ENCODE data around the gene RXFP1.
A peak's percentile ranks its signal among the peaks of the same experiment; 100 is the strongest.

Gene RXFP1

GRCh38 chr4:158521484-158522088 is at the start of gene RXFP1:
Gene RXFP1 (plus strand): TSS chr4:158521882. CDS start chr4:158521977, 95 bp downstream.
- no peak for DNase-seq (ENCODE audit: low spot score)

DNA sequence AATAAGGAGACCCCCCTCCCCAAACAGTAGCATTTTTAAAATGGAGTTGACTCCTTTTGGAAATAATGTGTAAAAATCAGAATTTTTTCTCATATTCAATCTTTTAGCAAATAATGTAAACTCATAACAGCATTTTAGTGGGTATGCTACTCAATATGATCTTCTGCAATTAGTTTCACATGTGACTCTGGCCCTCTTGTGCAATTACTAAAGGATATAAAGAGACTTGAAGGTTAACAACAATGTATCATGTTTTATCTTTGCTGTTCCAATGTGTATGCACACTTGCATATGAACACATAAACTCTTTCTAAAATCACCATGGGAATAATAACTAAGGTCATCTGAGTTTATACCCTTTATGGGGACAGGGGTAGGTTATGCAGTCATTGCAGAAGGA is 39.9 kb upstream of the RXFP1 start:
- DNase-seq (ENCODE audit: low spot score), result no peak

DNA sequence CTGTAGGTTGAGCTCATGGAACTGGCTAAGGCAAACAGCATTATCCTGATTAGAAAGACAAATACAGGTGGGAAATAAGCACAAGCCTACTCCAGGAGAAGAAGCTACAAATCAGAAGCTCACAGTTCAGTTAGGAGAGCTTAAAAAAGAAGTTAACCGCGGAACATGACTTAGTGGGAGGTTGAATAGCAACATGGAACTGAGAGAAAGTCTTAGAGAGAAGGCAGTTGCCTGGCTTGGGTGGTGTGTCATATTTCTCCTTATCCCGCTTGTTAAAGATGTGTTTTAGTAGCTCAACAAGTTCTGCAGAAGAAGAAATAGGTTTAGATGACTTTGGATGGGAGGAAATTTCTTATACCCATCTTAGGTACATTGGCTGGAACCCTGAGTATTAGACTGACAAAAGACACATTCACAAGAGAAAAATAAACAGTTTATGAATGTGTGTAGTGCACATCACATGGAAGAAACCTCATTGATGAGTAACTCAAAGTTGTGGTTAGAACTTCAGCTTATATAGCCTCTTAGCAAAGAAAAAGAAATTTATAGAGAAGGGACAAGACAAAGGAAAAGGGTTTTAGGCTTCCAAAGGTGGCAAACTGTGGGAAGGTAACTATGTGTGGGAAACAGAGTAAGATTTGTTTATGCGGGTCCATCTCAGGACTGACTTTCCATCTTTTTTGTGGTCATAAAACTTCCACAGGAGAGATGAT is 37.4 kb upstream of the RXFP1 start:
- no peak for DNase-seq (ENCODE audit: low spot score)

DNA sequence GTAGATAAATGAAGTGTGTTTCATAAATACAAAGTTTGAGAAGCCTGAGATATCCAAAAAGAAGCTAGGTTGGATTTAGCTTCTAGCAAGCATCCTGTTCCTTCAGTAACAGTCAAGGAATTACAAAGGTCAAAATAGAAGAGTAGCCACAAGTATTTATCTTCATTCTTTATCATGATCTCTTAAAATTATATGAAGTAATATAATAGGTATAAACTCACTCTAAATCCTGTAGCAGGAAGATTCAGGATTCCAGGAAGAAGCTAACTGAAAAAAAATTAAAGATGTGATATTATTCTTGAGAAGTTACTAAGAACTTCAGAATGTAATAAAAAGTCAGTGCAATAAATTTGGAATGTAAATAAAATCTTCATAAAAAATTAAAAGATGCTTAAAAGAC is 31.1 kb upstream of the RXFP1 start:
- DNase-seq (ENCODE audit: low spot score), result no peak

DNA sequence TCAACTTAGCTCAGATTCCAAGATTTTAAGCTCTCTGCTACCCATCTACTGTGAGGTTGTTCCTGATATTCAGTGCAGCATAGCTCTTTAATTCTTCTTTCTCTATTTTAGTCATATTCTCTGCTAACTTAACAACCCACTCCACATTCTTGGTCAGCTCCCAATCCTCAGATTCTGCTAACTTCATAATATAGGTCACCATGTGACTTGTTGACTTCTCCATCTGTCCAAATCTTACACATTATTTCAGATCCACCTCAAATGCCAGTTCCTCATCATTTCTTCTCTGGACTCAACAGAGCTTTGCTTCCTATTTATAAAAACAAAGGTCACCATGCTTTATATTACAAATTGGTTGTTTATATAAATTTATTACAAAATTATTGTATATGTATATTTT is 29.3 kb upstream of the RXFP1 start:
- no peak for DNase-seq (ENCODE audit: low spot score)

DNA sequence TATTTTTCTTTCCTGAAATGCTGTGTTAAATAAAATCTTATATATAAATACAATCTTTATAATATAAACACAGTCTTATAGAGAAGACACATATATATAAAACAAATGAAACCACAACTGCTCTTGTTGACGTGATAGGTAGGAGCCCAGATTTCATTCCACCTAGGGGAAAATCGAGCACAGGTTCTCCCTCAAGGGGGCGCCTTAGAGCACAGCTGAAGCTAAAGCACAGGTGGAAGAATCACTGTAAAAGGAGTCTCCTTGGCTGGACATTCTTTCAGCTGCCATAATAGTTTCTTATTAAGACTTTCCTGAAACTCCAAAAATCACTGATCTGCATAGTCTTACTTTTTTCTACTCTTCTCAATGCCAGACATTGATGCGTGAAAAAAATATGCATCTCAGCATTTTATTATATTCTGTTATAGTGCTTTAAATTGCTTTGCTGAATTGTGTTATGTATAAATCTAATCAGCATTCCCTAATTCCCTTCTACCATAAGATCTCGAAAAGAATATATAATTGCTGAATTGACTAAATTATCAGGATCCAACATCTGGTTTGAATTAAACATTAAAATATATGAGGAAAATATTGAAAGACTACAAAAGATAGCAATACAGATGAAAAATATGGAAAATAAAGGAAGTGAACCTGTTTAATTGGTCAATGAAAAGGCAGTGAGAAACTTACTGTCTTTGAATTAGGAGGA is 25.5 kb upstream of the RXFP1 start:
- peak; percentile 11 for DNase-seq (ENCODE audit: low spot score)

- DNase-seq (ENCODE audit: low spot score), result no peak
These were observed 21.6 kb upstream of the RXFP1 start for GRCh38 chr4:158500054-158500453.

- no peak for DNase-seq (ENCODE audit: low spot score)
These were observed 8.4 kb upstream of the RXFP1 start for GRCh38 chr4:158513256-158513655.

DNA sequence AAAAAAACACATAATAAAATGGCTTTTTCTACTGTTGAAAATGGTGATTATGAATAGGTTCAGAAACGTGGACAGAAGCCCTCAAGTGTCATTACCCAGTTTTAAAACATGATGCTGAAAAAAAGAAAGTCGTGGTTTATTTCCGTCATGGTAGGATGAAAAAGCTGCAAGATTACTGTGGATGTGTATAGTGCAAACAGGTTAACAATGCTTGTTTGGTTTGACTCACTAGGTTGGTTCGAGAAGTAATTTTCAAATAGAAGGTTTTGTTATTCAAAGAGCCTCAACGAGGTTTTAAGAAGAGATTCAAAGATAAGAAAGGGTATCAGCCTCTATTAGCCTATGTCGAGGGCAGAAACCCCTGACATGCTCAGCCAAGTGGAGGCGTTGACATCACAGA is 2.5 kb upstream of the RXFP1 start:
- DNase-seq (ENCODE audit: low spot score), result no peak

DNA sequence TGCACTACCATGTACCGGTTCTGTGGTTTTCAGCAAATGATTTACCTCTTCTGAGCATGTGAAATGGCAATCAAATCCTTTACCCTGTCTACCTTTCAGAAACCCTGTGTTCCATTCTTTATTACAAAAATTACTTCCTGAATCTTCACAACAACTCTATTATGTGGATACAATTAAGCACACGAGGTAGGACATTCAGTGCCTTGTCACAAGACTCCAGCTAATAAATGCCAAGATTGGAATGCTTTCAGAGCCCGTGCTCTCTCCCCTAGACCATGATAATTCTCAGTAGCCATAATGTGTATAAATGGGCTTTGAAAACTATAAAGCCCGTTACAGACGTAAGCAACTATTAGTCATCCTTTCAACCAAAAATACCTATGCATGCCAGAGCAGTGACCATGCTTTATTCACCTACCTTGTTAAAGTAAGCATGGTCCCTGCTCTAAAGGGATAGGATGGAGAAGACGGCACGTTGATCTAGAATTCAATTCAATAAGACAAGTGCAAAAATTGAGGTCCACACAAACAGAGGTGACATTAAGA is 2.4 kb downstream of the RXFP1 start:
- no peak for DNase-seq (ENCODE audit: low spot score)

- DNase-seq (ENCODE audit: low spot score), result no peak
These were observed 5.8 kb downstream of the RXFP1 start for GRCh38 chr4:158527516-158527915.

DNA sequence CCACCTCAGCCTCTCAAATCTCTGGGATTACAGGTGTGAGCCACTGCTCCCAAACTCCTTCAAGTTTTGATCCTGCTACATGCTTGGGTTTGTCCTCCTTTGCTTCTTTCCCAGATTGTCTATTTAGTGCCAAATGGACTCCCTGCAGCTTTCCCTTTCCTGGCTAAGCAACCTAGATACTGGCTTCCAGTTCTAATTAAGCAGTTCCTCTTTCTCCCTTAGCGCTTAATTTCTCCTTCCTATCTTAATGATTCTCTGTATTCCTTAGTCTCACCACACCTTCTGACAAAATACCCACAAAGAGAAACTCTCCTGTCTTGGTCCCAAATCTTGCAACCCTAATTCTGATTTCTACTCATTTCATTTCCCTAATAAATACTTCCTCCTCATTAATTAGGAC is 7.8 kb downstream of the RXFP1 start:
- DNase-seq (ENCODE audit: low spot score), result no peak

GRCh38 chr4:158530381-158530780 is 8.7 kb downstream of the RXFP1 start:
- DNase-seq (ENCODE audit: low spot score), result no peak

GRCh38 chr4:158530898-158531297 is 9.2 kb downstream of the RXFP1 start:
- DNase-seq (ENCODE audit: low spot score), result no peak

GRCh38 chr4:158532556-158533231 is 11.0 kb downstream of the RXFP1 start:
- DNase-seq (ENCODE audit: low spot score), result no peak

DNA sequence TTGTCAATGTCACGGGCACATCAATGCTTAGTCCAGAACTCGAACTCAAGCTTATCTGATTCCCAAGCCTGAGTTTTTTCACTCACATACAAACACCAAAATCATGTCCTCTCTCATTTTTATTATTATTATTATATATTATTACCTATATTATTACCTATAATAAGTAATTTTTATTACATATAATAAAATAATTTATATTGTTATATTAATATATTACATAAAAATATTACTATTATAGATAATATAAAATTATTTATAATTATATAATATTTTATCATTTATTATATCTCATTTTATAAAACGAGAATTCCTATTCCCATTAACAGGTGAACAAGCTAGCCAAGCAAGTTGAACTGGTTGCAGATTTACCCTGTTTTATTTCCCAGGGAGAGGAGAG is 13.0 kb downstream of the RXFP1 start:
- DNase-seq (ENCODE audit: low spot score), result no peak

- DNase-seq (ENCODE audit: low spot score), result no peak
These were observed 13.5 kb downstream of the RXFP1 start for GRCh38 chr4:158535130-158535614.

- no peak for DNase-seq (ENCODE audit: low spot score)
These were observed 15.2 kb downstream of the RXFP1 start for GRCh38 chr4:158536833-158537232.

DNA sequence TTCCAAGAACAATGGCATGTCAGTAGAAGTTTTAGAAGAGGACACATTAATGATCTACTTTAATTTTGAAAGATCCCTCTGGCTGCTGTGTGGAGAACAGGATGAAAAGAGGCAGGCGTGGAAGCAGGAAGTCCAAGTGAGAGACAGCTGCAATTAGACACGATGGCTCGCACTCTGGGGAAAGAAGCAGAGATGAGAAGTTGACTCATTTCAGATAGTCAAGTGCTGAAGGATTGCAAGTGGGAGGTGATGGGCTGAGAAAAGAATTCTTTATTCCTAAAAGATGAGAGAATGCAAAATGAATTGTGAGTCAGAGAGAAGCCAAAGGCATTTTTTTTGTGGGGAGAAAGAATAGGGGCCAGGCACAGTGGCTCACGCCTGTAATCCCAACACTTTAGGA is 16.5 kb downstream of the RXFP1 start:
- no peak for DNase-seq (ENCODE audit: low spot score)

- no peak for DNase-seq (ENCODE audit: low spot score)
These were observed 17.2 kb downstream of the RXFP1 start for GRCh38 chr4:158538911-158539310.

GRCh38 chr4:158540125-158540907 is 18.6 kb downstream of the RXFP1 start:
- no peak for DNase-seq (ENCODE audit: low spot score)

DNA sequence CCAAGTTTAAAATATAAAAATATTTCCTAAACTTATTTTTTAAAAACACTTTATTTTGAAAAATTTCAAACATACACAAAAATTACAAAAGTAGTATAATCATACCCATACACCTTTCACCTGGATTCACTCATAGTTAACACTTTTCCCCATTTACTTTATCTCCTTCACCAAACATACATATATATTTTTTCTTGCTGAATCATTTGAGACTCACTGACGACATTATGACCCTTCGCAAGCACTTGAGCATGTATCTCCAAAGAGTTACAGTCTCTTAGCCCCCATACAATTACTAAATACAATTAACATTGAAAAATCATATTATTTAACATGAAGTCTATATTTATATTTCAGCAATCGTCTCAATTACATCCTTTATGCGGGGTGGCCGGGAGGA is 19.8 kb downstream of the RXFP1 start:
- no peak for DNase-seq (ENCODE audit: low spot score)

Measured in CD4-positive, alpha-beta T cell treated with Interleukin-2 at 100 ng/mL for 4 hours (primary cell).